HG03139 (cell line): ENCODE results near the gene RAB3IP.
"Not testable (repeated sequence)": the region's sequence is repeated elsewhere in the genome, so short reads cannot be mapped to it uniquely, and the experiment has no call there.

Experiments
- ATAC-seq: cut with Tn5 transposase; IDR thresholded peaks from one replicate; pipeline ENCODE4 v1.9.1; 2021; ENCODE audit not compliant: unreplicated experiment

RAB3IP gene

GRCh38 chr12:69755302-69755701, 16.6 kb downstream of the RAB3IP start:
- no peak for ATAC-seq

DNA sequence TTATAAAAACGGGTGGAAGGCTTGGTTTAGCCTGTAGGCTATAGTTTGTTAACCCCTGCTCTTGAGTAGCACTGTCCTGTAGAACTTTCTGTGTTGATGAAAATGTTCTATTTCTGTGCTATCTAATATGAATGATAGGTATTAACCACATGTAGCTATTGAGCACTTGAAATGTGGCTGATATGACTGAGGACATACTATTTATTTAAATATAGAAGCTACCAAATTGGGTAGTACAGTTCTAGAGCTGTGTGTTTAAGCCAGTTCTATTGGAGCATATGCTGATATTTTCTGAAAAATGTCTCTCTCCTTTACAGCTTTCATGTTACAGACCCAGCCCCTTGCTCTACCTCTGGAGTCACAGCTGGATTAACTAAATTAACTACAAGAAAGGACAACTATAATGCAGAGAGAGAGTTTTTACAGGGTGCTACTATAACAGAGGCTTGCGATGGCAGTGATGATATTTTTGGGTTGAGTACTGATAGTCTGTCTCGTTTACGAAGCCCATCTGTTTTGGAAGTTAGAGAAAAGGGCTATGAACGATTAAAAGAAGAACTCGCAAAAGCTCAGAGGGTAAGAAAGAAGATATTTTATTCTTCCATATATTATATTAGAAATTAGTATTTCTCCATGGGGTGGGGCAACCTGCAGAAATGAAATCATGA, 17.6 kb downstream of the RAB3IP start:
- ATAC-seq: no peak

DNA sequence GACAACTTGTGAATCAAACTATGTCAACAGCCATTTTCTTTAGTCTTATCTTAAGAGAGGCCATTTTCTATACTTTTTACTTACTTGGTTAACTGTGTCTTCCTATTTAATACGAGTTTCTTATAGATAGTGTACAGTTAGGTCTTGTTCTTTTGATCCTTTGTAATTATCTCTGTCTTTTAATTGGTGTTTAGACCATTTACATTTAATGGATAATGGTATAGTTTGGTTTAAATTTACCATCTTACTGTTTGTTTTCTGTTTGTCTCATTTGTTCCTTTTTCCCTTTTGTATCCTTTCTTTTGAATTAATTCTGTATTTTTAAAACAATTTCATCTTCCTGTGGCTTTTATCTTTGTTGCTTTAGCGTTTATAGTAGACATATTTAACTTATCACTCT, 19.4 kb downstream of the RAB3IP start:
- no peak for ATAC-seq

- ATAC-seq: not testable (repeated sequence)
Measured at GRCh38 chr12:69759581-69759980, 20.9 kb downstream of the RAB3IP start.

DNA sequence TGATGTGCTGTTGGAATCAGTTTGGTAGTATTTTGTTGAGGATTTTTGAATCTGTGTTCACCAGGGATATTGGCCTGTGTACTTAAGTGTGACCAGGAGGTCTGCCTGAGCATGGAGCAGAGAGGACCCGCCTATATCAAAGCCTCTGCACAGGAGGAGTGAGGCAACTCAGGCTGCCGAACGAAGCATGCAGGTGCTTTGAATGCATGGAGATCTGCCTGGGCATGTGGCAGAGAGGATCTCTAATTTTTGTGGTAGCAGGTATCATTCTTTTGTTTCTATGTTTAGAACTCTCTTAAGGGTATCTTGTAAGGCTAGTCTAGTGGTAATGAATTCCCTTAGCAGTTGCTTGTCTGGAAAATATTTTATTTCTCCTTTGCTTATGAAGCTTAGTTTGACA, 26.9 kb downstream of the RAB3IP start:
- no peak for ATAC-seq

DNA sequence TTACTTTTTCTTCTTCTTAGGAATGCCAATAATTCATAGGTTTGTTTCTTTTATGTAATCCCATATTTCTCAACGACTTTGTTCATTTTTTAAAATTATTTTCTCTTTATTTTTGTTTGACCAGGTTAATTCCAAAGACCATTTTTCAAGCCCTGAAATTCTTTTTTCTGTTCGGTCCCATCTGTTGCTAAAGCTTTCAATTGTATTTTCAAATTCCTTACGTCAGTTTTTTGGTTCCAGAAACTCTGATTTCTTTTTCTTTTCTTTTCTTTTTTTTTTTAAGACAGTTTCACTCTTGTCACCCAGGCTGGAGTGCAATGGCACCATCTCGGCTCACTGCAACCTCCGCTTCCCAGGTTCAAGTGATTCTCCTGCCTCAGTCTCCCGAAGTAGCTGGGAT, 27.6 kb downstream of the RAB3IP start:
- ATAC-seq: no peak

- ATAC-seq: no peak
Measured at GRCh38 chr12:69779928-69780327, 41.3 kb downstream of the RAB3IP start.

- no peak for ATAC-seq
Measured at GRCh38 chr12:69783365-69783764, 44.7 kb downstream of the RAB3IP start.

- no peak for ATAC-seq
Measured at GRCh38 chr12:69789351-69789750, 50.7 kb downstream of the RAB3IP start.

- ATAC-seq: no peak
Measured at GRCh38 chr12:69792533-69792932, 53.9 kb downstream of the RAB3IP start.

- ATAC-seq: not testable (repeated sequence)
Measured at GRCh38 chr12:69807101-69807897, 68.6 kb downstream of the RAB3IP start.

DNA sequence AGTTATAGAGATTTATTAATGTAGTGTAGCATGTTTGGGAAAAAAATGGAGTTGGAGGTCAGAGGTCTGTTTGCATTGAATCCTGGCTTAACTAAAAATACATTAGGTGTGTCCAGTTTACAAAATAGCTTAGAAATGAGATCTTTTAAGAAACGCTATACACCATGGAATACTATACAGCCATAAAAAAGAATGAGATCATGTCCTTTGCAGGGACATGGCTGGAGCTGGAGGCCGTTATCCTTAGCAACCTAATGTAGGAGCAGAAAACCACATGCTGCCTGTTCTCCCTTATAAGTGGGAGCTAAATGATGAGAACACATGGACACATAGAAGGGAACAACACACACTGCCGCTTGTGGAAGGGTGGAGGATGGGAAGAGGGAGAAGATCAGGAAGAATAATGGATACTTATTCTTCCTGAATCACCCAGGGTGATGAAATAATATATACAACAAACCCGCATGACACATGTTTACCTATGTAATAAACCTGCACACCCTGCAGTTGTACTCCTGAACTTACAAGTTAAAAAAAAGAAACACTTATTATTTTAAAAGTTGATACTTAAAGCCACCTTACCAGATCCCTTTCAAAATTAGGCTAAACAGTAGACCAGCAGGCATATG, 72.3 kb downstream of the RAB3IP start:
- ATAC-seq: no peak

- no peak for ATAC-seq
Measured at GRCh38 chr12:69816082-69816481, 77.4 kb downstream of the RAB3IP start.

- no peak for ATAC-seq
Measured at GRCh38 chr12:69821032-69821455, 82.4 kb downstream of the RAB3IP start.

DNA sequence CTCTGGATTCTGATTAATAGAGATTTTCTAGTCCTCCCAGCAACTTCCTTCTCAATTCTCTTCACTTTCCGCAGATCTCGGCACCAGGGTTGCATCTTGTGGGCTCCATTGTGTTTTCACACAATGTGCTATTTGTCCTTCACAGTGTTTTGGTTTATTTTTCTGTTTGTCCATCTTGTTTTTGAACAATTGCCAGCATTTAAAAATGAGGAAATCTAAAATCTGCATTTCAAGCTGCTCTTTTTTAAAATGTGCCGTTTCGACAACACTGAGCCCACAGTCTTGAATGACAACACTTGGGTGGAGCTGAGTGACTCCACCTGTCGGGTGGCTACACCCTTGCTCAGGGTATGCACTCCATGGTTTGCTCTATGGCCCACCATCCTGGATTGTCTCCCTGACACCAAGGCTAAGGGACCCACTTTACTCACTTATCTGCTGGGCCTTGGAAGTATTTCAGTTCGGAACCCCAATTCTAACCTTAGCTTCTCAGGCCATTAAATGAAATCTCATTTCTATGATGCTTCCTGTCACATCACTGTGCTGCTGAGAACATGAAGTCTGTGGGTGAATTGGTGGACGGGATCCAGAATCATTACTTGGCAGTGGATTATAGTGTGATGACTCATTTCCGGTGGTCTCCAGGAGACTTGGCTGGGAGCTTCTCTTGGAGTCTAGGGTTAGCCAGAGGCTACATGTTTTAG, 82.9 kb downstream of the RAB3IP start:
- no peak for ATAC-seq

DNA sequence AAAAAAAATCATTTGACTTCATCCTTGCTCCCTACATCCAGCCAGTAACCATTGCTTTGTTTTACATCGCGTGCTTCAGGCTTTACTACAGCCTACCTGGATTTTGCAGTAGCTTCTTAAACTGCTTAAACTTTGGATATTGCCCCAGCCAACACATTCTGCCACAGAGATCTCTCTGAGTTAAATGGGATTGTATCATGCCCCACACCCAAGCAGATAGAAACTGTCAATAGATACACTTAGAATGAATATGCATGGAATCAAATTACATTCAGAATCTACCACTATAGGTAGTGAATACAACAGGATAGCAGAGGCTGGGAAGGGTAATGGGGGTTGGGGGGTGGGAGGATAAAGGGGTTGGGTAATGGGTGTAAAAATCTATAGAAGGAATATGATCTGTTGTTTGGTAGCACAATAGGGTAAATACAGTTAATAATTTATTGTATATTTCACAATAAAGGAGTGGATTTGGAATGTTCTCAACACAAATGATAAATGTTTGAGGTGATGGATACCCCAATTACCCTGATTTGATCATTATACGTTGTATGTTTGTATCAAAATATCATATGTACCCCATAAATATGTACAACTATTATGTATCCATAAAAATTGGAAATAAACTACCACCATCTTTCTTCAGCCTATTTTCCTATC, 83.7 kb downstream of the RAB3IP start:
- ATAC-seq: no peak

DNA sequence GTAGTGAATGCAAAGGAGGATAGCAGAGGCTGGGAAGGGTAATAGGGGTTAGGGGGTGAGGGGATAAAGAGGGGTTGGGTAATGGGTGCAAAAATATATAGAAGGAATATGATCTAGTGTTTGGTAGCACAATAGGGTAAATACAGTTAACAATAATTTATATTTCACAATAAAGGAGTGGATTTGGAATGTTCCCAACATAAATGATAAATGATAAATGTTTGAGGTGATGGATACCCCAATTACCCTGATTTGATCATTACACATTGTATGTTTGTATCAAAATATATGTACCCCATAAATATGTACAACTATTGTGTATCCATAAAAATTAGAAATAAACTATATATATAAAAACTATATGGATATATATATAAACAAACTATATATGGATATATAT, 85.4 kb downstream of the RAB3IP start:
- ATAC-seq: no peak

- no peak for ATAC-seq
Measured at GRCh38 chr12:69824966-69825560, 86.4 kb downstream of the RAB3IP start, which contains the start of gene MYRFL. Gene MYRFL, plus strand, starts transcription at chr12:69825227. Its CDS starts 291 bp downstream, at chr12:69825518.

DNA sequence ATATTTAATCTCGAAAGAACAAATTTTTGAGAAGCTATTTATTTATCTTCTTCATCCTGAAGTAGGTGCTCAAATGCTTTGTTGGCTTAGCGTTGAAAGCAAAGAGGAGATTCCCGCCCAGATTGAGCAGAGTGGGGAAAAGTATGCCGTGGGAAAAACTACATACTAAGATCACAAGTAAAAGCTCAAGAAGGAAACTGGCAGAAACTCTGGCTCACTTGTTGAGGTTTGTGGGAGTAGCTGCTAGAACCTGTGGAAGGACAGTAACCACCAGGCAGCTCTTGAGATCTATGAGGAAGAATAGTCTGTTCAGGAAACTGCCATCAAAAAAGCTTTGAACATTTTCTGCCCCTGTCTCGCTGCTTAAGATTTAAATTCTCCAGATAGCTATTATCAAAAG, 90.2 kb downstream of the RAB3IP start:
- ATAC-seq: no peak

DNA sequence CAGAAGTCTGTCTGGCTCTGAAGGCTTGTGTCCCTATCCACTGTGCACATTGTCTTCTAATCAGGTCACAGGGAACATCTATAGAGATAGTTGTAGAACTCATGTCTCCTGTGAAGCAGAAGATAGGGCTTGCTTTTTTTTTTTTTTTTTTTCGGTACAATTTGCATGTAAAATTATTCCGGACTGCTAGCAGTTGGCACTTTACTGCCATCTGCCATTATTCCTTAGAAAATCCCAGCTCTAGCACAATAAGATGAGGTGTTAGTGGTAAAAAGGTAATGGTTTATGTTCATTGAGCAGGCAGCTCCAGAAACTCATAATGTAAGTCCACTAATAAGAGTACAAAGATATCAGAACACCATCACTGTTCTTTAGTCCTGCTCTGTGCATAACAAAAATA, 95.0 kb downstream of the RAB3IP start:
- ATAC-seq: no peak
